GDM1 (cell line): Measurements from ENCODE around the gene TBK1.

Experiments
- DNase-seq: peaks from one replicate; lab custom pipeline; 2025; lab: John Stamatoyannopoulos, UW

TBK1 gene

DNA sequence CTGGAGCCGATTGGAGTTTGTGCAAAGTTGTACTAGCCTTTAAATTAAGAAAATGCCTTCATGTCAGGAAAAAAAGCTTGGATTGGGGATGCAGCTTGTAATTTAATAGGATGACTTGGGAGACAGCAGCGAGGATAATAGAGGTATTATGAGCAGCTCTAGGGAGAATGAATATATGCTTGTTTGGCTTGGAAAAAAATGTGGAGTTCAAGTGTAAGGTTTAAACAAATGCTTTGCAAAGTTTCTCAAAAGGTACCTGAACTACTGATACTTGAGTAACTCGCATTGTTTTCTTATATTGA is 93.1 kb downstream of the TBK1 start:
- DNase-seq: no peak

GRCh38 chr12:64549108-64549507 is 97.2 kb downstream of the TBK1 start:
- DNase-seq: no peak

DNA sequence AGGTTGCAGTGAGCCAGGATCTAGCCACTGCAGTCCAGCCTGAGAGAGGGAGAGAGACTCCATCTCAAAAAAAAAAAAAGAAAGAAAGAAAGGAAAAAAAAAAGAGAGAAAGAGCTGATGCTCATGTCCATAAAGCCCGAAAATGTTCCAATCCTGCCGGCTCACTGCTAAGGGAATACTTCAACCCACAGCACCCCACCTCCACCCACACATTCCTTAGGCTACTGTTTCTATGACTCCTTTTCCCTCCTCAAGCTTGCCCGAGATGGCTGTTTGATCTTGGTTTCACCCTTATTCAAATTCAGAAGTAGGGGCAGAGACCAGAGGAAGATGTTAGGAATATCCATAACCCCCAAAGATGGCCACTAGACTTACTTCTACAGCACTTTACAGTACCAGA is 98.8 kb downstream of the TBK1 start:
- no peak for DNase-seq

DNA sequence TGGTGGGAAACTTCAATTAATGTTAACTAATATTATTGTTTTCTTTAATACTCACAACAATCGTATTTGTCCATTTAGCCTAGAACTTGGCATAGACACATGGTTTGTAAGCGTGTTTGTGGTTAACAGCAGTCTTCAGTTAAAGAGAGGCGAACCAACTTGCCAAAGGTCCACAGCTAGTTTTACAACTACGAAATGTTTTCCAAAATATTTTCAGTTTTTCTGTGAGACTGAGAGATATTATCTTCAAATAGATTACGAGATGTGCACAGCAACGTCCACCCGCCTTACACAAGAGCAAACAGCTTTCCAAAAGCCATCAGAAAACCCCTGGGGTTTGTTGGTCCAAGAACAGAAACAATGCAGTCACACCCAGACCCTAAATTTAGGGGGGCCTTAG is 99.8 kb downstream of the TBK1 start:
- DNase-seq: no peak
